GM19240 (cell line): ENCODE results near the gene RTN4R.

Experiments
- DNase-seq: peaks from one replicate; pipeline ENCODE4 v3.0.0; 2011; ENCODE audit warnings: low spot score; ENCODE audit not compliant: insufficient read length

The RTN4R gene

DNA sequence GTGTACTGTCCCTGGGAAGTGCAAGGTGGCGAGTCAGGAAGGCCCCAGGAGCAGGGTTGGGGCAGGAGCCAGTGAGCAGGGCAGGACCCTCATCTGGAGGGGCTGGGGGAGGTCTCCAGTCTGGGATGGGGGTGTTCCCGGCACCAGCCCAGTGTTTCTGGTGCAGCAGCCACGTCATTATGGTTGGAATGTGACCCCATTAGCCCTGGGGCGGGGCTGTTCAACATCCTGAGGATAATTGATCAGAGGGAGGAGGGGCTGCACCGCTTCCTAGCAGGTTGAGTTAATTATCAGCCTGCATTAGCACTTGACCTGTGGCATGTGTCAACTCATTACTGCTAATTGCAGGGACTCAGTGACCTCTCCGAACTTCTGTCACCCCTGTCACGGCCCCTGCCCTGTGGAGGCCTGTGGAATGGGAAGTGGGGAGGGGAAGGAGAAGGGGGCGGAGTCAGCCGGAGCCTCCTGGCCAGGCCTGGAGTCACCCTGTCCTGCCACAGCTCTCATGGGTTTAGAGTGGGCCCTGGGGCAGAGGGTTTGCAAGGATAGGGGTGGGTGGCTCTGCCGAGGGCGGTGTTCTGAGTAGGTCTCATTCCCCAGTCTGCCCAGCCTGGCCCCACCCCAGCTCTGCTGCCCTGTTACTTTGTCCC, 64.4 kb downstream of the RTN4R start:
- DNase-seq = no peak

DNA sequence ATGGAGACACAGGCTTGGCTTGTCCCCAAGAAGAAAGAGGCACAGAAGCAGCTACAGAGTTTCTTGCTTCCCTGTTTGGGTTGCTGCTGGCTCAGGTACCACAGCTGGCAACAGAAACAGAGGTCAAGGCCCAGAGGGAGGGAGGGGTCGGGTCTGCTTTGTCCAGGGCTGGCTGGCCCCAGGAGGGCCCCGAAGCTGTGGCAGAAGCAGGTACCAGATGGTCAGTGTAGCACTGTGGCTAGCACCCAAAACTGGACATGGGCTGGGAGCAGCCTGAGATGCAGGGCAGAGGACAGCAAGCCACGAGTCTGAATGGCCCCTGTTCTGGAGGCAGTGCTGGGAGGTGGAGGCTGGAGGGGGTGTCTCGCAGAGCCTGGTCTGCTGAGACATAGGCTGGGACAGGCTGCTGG, 65.0 kb downstream of the RTN4R start:
- DNase-seq = no peak

DNA sequence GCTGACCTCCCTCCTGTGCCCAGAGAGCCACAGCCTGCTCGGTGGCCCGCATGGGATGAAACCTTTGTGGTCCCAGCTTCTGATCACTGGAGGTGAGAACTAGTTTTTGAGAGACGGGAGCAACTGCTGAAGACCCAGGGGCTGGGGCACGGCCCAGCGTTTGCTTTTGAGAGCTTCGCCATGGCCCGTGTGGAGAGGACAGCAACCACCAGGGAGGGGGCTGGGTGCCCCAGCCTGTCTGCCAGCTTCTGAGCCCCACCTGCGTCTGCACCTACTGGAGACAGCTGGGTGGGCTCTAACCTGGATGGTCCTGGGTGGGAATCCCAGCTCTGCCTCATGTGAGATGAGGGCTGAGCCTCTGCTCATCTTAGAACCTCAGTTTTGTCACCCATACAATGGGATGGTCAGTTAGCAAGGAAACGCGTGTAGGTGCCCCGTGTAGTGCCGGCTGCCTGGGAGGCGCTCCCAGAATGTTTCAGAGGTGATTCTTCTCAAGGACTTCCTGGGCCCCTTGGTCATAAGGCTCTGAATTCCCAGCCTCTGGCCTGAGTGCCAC, 66.2 kb downstream of the RTN4R start:
- no peak for DNase-seq

DNA sequence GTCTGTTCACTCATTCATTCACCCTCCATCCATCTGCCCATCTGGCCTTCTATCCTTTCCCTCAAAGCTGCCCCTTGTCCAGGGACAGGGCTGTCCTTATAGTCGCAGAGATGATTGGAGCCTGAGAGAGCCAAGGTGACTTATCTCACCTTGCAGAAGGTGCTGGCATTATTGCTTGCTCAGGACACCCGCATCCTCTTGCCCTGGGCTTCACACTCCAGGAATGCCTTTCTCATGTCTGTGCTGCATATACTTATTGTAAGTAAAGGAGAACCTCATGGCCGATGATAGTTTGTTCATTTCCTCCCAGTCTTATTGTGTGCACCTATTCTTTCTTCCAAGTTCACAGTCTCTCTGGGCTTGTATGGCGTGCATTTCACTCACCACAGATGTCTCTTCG, 68.2 kb downstream of the RTN4R start:
- DNase-seq = no peak

DNA sequence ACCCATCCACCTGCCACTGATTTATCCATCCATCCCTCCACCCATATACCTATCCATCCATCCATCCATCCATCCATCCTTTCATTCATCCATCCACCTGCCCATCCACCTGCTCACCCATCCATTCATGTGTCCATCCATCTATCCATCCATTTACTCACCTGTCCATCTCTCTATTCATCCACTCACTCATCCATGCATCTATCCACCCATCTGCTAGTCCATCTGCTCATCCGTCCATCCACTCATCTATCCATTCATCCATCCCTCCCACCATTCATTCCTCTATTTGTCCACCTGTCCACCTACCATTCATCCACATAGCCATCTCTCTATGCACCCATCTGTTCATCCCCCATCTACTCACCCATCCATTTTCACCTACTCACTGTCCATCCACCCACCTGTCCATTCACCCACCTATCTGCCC, 68.7 kb downstream of the RTN4R start:
- DNase-seq = no peak

DNA sequence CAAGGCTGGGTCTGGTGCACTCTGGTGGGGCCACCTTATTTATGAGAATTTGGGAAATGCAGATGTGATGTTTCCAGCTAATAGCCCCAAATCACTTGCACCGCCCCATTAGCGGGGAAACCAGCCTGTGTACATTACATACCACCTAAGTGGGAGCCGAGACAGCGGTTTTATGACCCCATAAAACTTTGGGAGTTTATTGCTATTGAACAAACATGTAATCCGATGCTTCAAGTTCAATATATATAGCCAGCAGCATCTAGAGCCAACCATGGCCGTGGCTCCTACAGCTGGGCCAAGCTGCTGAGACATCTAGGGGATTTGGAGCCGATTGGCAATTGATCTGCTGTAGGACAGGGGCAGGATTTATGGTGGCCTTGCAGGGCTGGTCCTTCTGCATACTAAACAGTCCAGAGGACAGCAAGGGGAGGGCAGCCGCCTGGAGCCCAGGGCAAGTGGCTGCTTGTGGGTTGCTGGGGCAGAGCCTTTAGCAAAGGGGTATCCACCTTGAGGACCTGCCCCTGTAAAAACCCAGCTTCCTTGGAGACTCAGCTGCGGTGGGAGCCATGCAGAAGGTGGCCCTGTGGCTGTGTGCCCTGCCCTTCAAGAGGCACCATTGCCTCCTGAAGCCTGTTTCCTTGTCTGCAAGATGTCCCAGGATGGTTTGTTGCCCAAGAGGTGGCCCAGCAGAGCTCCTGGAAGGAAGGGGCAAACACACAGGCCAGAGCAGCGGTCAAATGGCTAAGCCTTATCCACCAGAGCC, 69.4 kb downstream of the RTN4R start:
- DNase-seq = no peak

DNA sequence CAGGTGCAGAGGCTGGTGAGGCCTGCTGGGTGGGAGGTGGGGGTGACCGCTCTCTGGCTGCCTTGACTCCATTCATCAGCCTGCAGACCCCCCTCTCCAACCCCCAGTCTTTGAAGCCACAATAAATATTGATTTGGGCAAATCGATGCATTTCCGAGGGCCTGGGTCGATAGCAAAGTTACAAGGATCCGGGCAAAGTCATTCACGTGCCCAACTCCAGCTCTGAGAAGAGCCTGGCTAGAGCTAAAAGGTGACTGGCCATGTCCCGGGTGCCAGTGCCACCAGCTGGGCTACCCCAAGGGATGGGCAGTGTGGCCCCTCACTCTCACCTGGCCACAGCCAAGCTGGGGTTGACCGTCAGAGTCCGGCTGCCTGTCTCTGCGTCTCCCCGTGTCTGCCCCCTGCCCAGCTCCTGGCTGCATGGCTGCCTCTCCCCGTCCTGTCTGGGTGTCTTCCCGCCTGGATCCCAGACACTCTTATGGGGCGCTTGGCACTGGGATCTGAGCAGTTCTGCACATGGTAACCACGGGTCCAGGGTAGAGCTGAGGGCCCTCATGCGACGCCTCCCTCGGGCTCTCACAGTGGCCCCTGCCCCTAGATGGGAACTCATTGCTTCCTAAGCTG, 70.6 kb downstream of the RTN4R start:
- DNase-seq = no peak

DNA sequence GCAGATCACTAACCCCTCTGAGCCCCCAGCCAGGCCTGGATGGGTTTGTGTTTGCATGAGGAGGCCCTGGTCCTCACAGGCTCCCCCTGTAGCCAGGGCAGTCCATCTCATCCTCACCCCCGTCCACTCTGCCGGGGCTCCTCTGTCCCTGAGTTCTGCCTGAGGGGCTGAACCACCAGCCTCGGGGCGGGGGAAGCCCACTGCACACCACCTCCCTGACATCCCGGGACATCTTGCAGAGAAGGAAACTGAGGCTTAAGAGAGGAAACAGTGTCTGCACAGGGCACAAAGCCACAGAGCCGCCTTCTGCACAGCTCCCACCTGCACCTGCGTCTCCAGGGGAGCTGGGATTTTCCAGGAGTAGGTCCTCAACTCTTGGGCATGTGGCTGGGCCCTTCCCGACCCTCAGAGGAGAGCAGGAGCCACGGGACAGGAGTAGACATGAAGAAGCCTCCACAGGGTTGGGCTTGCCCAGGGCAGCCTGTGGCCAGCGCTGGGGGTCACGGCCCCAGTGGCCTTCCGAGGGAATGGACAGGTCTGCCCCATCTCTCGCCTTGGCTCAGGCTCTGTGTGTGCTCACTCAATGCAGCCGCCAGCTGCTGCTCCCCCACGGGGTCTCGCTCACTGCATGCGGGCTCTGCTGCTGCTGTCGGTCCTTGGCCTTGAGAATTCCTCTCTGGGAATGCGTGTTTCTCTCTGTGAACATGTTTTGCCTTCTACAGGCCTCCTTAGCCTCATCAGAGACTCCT, 71.8 kb downstream of the RTN4R start:
- DNase-seq = no peak

DNA sequence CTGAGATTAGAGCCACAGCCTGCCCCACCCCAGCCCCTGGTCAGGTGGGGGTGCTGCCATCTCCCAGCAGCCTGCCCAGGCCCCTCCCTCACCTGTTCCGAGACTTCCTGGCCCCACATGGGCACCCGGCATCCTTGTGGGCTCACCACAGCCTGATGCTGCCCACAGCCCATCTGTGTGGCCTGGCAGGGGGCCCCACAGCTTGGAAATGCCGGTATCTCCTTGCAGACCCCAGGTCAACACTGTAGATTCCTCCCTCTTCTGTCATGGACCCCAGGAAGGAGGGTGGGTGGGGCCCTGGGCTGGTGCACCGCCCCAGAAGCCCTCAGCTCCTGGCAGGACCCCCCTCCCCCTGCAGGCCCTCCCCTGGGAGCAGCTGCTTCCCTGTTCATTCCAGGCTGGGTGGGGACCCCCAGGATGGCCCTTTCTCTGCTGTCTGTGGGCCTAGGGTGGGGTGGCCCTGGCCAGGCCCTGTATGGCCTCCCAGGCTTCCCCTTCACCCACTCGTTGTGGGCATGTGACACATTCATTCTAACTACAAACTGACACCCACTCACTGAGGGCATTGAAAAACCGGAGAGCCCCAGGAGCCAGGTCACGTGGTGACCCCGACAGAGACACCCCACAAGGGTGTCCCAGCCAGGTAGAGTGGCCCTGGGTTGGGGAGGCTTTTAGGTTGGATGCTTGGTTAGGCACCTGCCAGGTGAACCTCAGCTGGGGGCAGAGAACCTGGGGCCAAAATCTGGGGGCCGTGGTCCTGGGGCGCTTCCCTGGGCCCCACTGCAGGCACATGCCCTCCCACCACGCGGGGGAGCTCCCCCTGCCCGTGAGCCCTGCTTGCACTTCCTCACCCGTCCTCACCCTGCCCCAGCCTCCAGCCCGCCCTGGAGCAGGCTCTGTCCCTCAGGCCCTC, 73.2 kb downstream of the RTN4R start:
- DNase-seq = no peak

DNA sequence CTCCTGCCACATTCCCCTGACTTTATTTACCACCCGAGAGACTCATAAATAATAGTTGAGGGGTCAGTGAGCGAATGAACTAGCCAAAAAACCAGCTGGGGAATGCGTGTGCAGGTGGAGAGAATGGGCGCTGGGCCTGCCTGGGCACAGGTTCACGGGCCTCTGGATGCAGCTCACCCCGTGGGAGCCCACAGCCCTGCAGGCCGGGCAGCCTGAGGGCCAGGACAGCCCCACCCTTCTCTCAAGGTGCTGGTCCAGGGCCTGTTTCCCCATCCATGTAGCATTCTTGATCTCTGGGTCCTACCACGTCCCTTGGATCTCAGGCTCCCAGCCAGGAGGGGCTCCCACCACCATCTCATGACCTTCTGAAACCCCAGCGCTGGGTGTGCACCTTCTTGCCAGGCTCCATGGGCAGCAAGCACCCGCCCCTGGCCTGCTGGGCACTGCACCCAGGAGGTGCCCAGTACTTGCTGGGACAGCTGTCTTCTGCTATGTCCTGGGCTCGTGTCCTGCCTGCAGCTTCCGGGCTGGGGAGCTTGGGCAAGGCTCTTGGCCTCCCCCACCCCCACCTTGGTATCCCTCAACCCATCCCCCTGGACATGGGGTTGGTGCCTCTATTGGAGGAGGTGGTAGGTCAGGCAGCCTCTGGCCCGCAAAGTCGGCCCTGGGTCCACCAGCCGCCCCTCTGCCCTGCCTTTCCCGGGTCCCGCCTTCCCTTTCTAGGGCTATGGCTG, 74.2 kb downstream of the RTN4R start:
- DNase-seq = no peak

DNA sequence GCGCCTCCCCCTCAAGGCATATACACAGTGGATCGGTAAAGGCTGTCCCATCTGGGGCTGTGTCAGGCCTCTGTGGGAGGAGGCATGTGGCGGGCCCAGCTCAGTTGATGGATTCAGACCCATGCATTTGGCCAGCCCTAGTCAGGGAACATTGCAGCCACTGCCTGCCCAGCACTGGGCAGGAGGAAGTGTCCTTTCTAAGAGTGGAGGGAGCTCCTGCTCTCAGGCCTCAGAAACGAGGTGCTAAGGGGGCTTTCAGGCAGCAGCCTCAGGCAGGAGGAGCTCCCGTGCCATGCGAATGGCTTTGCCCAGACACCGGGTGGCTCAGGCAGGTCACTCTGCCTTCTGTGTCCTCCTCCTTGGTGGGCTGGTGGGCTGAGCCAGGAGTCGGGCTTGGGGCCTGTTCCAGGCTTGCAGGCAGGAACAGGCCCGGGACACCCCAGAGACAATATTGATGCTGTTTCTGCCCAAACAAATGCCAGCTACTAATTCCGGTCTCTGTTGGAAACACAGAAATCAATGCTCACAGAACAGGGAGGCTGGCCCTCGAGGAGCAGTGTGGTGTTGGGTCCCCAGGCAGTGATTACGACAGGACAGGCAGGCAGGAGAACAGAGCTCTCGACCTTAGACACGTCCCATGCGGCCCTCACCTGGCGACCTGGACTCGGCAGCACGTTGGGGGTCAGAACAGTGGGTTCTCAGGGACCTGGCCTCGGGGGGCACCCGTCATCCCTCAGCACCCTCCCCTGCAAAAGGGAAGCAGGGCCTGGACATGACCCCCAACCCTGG, 75.0 kb downstream of the RTN4R start:
- no peak for DNase-seq

DNA sequence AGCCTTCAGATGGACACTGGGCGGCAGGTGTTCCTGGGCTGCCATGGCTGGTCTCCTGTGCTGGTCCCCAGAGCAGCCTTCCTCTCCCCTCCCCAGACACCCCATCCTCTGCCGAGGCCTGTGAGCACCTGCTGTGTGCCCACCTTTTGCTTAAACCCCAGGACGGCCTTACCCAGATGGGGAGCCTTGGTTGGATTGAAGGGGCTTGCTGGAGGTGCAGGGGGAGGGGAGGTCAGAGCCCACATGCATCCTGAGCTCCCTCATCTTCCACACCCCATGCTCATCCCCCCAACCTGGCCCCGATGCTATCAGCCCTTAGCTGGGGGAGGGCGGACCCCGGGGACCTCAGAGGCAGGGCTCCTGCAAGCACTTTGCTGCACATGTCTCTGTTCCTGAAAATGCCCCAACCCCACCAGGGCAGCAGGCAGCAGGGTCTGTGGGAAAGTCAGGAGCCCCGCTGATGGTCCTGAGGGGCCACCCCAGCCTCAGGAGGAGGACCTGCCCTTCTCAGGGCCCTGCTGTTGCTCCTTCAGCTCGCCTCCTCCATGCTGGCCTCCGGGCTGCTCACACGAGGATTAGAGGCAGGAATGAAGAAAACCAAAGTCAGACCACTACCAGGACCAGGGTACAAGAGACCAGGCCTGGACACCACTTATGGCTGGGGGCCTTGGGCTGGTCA, 75.7 kb downstream of the RTN4R start:
- no peak for DNase-seq

DNA sequence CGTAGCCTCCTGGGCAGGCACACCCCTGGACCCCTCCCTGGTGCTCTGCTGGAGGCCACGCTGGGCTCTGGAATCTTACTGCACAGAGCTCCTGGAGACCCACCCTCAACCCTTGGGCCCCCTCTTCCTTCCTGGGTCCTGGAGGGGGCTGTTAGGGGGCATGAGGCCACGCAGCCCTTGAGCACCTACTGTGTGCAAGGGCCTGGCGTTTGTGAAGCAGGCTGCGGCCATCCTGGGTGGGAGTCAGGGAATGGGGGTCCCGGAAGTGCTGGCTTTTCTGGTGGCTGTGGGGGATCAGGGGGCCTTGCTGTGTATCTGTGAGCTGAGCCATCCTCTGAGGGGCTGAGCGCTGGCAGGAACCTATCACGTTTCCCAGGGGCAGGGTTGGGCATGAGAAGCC, 76.3 kb downstream of the RTN4R start:
- DNase-seq = no peak
